VCaP (cell line): ENCODE data around the gene INTS11.

Source experiments
- H3K27ac ChIP-seq: fragments of 450-650 bp; 2 replicates; pipeline ENCODE4 v1.5.1; 2017
- CTCF ChIP-seq: fragments of 450-650 bp; conservative IDR thresholded peaks from 2 replicates; pipeline ENCODE4 v1.5.1; 2017; ENCODE audit warnings: mild to moderate bottlenecking, moderate library complexity

The INTS11 gene

GRCh38 chr1:1295154-1295923 lies 29.1 kb downstream of the INTS11 start:
- no peak for TF ChIP-seq CTCF
- H3K27ac ChIP-seq: no peak overlapping the region

DNA sequence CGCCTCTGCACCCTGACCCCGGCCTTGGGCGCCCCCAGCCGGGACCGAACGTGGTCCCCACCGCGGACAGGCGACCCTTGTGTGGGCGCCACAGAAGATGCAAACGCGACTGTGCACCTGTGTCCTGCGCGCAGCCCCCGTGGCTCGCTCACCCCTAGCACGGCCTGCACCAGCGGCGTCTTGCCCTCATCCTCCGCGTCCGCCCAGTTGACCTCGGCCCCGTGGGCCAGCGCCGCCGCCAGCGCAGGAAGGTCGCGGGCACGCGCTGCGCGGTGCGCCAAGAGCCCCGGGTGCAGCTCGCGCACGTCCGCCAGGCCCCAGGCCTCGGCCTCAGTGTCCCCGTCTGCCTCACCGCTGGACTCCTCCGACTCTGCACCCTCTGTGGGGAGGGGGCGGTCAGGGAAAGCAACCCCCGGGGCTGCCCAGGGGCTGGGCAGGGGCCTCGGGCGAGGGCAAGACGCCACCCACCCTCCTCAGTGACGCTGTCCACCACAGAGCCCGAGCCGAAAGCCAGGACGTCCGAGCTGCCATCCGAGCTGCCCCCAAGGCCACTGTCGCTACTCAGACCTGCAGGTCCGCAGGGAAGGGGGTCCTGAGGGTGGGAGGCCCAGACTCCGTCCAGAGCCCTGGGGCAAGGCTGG lies 30.1 kb downstream of the INTS11 start:
- no peak for TF ChIP-seq CTCF
- no peak overlapping the region for H3K27ac ChIP-seq

GRCh38 chr1:1293263-1294249 lies 30.9 kb downstream of the INTS11 start:
- TF ChIP-seq CTCF: no peak
- H3K27ac ChIP-seq: no peak overlapping the region

DNA sequence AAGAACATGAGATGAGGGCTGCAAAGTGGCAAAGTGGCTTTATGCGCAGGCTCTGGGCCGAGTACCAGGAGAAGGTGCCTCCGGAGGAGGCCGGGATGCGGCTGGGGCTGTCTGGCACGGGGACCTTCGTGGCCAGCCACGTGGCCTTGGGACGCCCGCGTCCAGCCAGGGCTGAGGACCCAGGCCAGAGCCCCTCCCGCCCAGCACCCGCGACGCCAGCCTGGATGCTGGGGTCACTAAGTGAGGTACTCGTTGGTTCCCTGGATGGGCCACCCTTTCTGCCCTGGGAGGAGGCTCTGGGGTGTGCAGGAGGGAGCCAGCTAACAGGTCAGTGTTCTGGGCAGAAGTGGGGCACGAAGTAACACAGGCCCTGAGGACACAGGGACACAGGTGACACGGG lies 31.6 kb downstream of the INTS11 start:
- no peak for TF ChIP-seq CTCF
- no peak overlapping the region for H3K27ac ChIP-seq

GRCh38 chr1:1292442-1292779 lies 32.0 kb downstream of the INTS11 start:
- TF ChIP-seq CTCF: no peak
- H3K27ac ChIP-seq: no peak overlapping the region; the same call in 1 of the 2 replicates

- peak overlapping the region; percentile 56 for H3K27ac ChIP-seq
These were observed 32.7 kb downstream of the INTS11 start for GRCh38 chr1:1291548-1292441.

More at GRCh38 chr1:1291548-1292441, 32.7 kb downstream of the INTS11 start:
- TF ChIP-seq CTCF: peak; percentile 89
